HFF-Myc (cell line): ENCODE data around the gene ORMDL1.

Experiments used
- DNase-seq: peaks from one replicate; pipeline ENCODE4 v3.0.0-alpha.2; 2011; ENCODE audit warnings: low read depth; ENCODE audit errors: extremely low read depth
- H3K4me3 ChIP-seq: replicated peaks from 2 replicates; pipeline ENCODE4 v1.5.1; 2011; ENCODE audit warnings: low read depth, mild to moderate bottlenecking, control low read depth, low read length
- TF ChIP-seq, protein P1 (sequence below): IDR thresholded peaks from 2 replicates; pipeline ENCODE4 v1.5.1; 2012; ENCODE audit warnings: mild to moderate bottlenecking, low read depth, low read length, control low read depth; ENCODE audit errors: missing control alignments

ORMDL1 gene

DNA sequence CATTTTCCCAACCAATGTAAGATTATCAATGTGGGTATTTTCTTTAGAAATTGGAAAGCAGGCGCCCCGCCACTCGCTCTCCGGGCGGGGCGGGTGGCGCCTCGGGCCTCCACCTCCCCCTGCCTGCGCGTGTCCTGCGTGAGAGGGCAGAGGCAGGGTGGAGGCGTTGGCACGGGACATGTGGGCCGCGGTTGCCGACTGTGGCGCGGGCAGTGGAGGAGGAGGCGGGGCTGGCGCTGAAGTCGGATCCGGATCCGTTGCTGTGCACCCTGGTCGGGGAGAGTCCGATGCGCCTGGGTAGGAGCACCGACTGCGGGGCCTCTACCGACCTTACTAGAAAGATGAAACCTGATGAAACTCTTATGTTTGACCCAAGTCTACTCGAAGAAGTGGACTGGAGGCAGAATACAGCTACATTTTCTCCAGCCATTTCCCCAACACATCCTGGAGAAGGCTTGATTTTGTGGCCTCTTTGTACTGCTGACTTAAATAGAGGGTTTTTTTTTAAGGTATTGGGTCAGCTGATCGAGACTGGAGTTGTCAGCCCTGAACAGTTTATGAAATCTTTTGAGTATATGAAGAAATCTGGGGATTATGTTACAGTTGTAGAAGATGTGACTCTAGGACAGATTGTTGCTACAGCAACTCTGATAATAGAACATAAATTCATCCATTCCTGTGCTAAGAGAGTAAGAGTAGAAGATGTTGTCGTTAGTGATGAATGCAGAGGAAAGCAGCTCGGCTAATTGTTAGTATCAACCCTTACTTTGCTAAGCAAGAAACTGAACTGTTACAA is 38.0 kb upstream of the ORMDL1 start:
- TF ChIP-seq, protein P1, sequence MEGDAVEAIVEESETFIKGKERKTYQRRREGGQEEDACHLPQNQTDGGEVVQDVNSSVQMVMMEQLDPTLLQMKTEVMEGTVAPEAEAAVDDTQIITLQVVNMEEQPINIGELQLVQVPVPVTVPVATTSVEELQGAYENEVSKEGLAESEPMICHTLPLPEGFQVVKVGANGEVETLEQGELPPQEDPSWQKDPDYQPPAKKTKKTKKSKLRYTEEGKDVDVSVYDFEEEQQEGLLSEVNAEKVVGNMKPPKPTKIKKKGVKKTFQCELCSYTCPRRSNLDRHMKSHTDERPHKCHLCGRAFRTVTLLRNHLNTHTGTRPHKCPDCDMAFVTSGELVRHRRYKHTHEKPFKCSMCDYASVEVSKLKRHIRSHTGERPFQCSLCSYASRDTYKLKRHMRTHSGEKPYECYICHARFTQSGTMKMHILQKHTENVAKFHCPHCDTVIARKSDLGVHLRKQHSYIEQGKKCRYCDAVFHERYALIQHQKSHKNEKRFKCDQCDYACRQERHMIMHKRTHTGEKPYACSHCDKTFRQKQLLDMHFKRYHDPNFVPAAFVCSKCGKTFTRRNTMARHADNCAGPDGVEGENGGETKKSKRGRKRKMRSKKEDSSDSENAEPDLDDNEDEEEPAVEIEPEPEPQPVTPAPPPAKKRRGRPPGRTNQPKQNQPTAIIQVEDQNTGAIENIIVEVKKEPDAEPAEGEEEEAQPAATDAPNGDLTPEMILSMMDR = no peak
- no peak overlapping the region for H3K4me3 ChIP-seq
- DNase-seq = no peak

DNA sequence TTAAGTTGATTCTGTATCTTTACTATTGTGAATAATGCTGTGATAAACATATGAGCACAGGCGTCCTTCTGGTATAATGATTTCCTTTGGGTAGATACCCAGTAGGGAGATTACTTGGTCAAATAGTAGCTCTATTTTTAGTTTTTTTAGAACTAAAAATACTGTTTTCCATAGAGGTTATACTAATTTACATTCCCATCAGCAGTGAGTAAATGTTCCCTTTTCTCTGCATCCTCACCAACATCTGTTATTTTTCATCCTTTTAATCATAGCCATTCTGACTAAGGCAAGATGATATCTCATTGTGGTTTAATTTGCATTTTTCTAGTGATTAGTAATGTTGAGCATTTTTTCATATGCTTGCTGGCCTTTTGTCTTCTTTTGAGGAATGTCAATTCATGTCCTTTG is 35.2 kb upstream of the ORMDL1 start:
- TF ChIP-seq, protein P1 = no peak

GRCh38 chr2:189818249-189819038 is 34.3 kb upstream of the ORMDL1 start:
- no peak overlapping the region for H3K4me3 ChIP-seq
- TF ChIP-seq, protein P1 = no peak
- DNase-seq = no peak

More for the DNA sequence above, 35.2 kb upstream of the ORMDL1 start:
- H3K4me3 ChIP-seq = no peak overlapping the region
- peak; percentile 38 for DNase-seq

- H3K4me3 ChIP-seq = no peak overlapping the region
- TF ChIP-seq, protein P1 = no peak
- DNase-seq = no peak
These were observed 19.3 kb upstream of the ORMDL1 start for GRCh38 chr2:189803431-189803830.

- TF ChIP-seq, protein P1 = no peak
- DNase-seq = no peak
- no peak overlapping the region for H3K4me3 ChIP-seq
These were observed 18.3 kb upstream of the ORMDL1 start for GRCh38 chr2:189802396-189802912.

GRCh38 chr2:189799531-189799930 is 15.4 kb upstream of the ORMDL1 start:
- DNase-seq = no peak
- TF ChIP-seq, protein P1 = no peak
- no peak overlapping the region for H3K4me3 ChIP-seq
